GM18520 (cell line): ENCODE data around the gene TPGS2.
"Not testable (repeated sequence)": the region's sequence is repeated elsewhere in the genome, so short reads cannot be mapped to it uniquely, and the experiment has no call there.

Experiments used
- ATAC-seq: cut with Tn5 transposase; IDR thresholded peaks from one replicate; pipeline ENCODE4 v1.9.1; 2021; ENCODE audit not compliant: unreplicated experiment

TPGS2 gene

DNA sequence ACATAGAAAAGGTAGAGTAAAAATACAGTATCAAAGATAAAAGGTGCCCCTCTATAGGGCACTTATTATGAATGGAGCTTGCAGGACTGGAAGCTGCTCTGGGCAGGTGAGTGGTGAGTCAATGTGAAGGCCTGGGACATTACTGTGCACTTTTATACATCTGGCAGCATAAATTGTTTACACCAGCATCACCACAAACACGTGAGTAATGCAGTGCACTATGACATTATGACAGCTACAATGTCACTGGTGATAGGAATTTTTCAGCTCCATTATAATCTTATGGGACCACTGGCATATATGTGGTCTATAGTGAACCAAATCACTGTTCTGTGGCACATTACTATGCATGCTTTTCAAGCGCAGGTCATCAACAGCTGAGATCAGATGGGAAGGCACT, 48.1 kb downstream of the TPGS2 start:
- no peak for ATAC-seq

- no peak for ATAC-seq
These were observed 51.2 kb downstream of the TPGS2 start for GRCh38 chr18:36777566-36777965.

GRCh38 chr18:36776650-36777049, 52.2 kb downstream of the TPGS2 start:
- no peak for ATAC-seq

DNA sequence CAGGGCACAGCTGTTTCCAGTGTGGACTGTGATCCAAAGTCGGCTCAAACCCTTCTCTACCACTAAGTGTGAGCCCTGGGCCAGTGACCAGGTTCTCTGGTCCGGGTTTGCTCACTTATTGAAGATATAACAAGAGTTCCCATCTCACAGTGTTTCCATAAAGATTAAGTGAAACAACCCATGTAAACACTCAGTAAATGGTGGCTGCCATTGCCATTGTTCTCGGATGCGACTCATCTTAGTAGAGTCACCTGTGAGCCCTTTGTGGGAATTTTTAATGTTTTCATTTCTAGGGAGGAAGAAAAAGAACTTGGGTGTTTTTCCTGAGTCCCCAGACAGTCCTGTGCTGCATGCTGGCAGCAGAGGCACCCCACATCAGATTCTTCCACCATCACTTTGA, 53.4 kb downstream of the TPGS2 start:
- ATAC-seq, result no peak

GRCh38 chr18:36772241-36772723, 56.5 kb downstream of the TPGS2 start:
- no peak for ATAC-seq

- ATAC-seq, result no peak
These were observed 57.6 kb downstream of the TPGS2 start for GRCh38 chr18:36771245-36771644.

GRCh38 chr18:36770315-36770946, 58.4 kb downstream of the TPGS2 start:
- no peak for ATAC-seq

DNA sequence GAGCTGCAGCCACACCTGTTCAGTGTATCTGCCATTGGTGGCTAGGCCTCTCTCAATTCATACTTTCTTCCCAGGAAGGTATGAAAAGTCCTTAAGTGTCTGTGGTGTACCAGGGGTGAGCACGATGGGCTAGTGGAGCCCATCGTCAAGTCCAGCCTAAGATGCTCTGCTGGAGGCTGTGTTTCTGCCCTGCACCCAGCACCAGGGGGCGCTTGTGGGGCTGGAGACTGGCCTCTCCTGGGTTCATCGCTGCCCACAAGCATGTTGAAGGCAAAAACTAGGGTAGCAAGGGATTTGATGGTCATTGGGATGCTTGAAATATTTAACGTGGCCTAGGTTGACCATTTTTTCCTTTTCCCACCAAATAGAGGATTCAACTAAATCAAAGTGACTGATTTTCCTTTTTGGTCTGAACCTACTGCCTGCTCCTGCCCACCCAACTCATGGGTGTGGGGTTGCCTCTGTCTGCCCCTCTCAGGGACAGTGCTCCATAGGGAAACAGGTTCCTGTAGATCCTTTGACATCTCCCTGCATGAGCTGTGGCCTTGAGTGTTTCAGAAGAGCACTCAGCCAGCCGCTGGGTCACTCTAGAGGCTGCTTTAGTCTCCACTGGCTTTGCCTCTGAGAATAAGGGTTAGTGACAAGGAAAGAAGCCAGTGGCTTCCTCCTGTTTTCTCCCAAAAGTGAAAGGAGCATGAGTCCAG, 59.0 kb downstream of the TPGS2 start:
- no peak for ATAC-seq

GRCh38 chr18:36769172-36769571, 59.6 kb downstream of the TPGS2 start:
- ATAC-seq, result no peak

- no peak for ATAC-seq
These were observed 62.0 kb downstream of the TPGS2 start for GRCh38 chr18:36766836-36767235.

- ATAC-seq, result not testable (repeated sequence)
These were observed 65.8 kb downstream of the TPGS2 start for GRCh38 chr18:36762965-36763364.

DNA sequence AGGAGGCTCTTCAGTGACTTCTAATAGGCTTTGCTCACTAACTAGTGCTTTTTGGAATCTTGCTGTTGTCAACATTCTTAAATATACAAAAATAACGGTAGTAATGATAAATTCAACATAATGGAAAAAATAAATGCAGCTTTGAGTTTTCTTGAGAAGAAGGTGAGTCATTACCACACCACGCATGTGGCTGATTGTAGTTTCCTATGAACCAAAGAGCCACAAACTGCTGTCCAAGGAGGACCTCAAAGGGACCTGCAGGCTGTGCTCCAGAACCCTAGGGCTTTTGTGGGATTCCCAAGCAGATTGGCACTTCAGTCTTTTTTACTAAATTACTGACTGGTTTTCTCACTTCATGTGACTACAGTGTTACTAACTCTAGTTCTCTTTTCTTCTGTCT, 66.7 kb downstream of the TPGS2 start:
- ATAC-seq, result no peak

DNA sequence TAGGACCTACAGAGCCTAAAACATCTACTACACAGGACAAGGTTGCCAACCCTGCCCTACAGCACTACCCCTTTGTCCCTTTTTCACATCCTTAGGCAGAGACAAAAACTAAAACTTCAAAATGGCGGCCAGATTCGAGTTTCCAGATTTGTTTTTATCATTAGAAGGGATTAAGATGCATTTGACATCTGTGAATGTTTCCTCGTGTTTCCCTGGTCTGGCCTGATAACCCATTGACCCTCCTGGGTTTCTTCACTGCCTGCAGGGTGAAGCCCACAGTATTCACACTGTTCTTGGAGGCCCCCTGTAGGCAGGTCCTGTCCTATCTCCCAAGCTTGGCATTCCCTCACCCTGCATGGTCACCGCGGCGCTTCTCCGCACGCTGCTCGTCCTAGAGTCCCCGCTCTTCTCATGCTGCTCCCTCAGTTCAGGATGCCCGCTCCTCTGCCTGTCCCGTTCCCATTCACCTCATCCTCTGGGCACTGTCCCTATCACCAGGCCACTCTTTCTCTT, 67.6 kb downstream of the TPGS2 start:
- ATAC-seq, result no peak

DNA sequence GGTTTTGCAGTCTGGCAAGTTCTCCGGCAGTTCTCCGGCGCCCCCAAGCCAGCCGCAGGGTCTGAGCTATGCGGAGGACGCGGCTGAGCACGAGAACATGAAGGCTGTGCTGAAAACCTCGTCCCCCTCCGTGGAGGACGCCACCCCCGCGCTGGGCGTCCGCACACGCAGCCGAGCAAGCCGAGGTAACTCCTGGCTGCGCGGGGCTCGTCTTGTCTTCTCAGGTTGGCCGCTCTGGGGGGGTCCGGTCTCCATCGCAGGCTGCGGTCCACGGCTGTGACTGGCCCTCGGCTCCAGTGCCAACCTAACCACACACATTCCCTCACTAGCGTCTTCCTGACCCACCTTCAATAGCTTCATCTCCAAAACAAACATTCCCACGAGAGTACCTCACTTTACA, 68.2 kb downstream of the TPGS2 start:
- ATAC-seq, result no peak

- ATAC-seq, result no peak
These were observed 69.5 kb downstream of the TPGS2 start for GRCh38 chr18:36759167-36759776.

DNA sequence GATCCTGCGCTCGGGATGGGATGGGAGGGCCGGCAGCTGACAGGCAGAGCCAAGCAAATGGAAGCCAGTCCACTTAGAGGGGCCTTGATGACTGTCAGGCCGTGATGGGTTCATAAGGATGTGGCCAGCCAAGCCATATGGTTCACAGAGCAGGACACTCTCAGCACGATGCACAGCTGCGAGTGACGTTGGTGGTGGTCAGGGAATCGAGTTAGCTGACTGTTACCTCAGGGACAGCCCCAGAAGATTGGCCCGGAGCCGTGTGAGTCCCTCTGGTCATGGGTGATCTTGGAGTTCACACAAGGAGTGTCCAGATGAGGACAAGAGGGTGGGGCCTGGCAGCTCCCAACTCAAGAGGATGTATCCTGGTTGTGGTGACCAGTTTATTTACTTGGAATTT, 70.2 kb downstream of the TPGS2 start:
- ATAC-seq, result no peak

DNA sequence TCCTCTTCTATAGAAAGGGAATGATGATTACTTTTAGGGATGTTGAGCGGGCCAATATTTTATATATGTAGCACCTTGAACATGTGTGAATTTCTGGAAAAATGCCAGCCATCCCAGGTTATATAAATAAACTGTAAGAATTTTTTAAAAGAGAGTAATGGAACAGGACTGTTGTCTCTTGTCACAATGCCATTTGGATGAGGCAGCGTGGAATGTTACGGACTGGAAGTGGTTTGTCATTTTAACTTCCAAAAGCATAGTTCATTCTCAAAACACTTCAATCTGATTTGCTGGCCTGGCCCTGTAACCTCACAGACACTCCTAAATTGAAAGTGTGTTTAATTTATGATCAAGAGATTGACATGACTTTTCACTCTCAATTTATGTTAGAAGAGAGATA, 70.8 kb downstream of the TPGS2 start:
- ATAC-seq, result no peak

DNA sequence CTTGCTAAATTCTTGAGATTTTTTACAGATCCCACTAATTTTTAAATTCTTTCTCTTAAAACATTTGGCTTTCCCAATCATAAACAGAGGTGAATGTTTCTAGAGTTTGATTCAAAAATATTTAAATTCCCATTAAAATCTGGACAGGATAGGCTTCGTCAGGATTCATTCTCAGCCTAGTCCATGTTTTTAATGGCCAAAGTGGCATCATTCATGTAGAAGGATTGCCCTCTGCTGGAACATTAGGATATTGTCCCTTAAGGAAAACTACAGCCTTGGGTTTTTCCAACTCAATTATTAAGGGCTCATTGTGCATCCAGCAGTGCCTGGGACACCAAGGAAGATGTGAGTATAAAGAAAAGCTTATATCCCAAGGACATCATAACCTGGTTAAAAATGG, 71.7 kb downstream of the TPGS2 start:
- ATAC-seq, result no peak

GRCh38 chr18:36756242-36756641, 72.6 kb downstream of the TPGS2 start:
- no peak for ATAC-seq

- ATAC-seq, result no peak
These were observed 75.6 kb downstream of the TPGS2 start for GRCh38 chr18:36752929-36753865.
